Lower leg skin (tissue), 4 donors: ENCODE measurements around the gene MRPL9. TPM values are rescaled to one million over a fixed set of nuclear protein-coding genes. Genes with fewer than 3 reads are reported as not detected.

ENCODE experiments used
- DNase-seq, 2 donors: peaks; one replicate each; pipeline ENCODE4 v3.0.0-alpha.2; 2019; ENCODE audit warnings: low spot score in 2 of 2
- H3K4me3 ChIP-seq: fragments of 200-600 bp; sonication (generic); 2 replicates; pipeline ENCODE4 v1.5.1; 2017; ENCODE audit warnings: mild to moderate bottlenecking, low read depth; ENCODE audit not compliant: poor library complexity, severe bottlenecking
- CTCF ChIP-seq, 3 donors: fragments of 450-650 bp; IDR thresholded peaks; one replicate each; pipeline ENCODE4 v1.5.1; 2016; ENCODE audit warnings: antibody characterized with exemption in 3 of 3, mild to moderate bottlenecking in 3 of 3, moderate library complexity in 2 of 3
- POLR2A ChIP-seq, 2 donors: fragments of 450-650 bp; IDR thresholded peaks; one replicate each; pipeline ENCODE4 v1.6.1; 2016 to 2017; ENCODE audit warnings: antibody characterized with exemption in 2 of 2, mild to moderate bottlenecking in 1 of 2, moderate library complexity in 1 of 2
- WGBS, 2 donors: methylation state at CpG; one replicate each; pipeline ENCODE4 v1.1.5; 2018; 5-methylcytosine and 5-hydroxymethylcytosine counted together
- intact Hi-C: fragments of 100-400 bp; cut with DNase I; formaldehyde crosslinking; loops from one replicate; pipeline ENCODE4 v1.15.0; 2023; ENCODE audit warnings: low total_unique reads
- total RNA-seq, 4 donors: library from RNA; depleted of rRNA; stranded (reverse); fragments of >200 nt; gene quantifications; one replicate each; pipeline ENCODE4 v1.1.0, GENCODE V29; 2016

Gene MRPL9
- total RNA-seq, 4 donors from 2014 or later: 48.8 to 112 (median 66.4) TPM

GRCh38 chr1:151759241-151759640 is 4.1 kb downstream of the MRPL9 start:
- no peak for TF ChIP-seq CTCF (IDR thresholded peaks at IDR 0.05)
- TF ChIP-seq POLR2A (IDR thresholded peaks at IDR 0.05): no peak
- no peak for DNase-seq
- intact Hi-C loops: no loop called here
- no peak overlapping the region for H3K4me3 ChIP-seq

GRCh38 chr1:151756291-151756690 is 7.0 kb downstream of the MRPL9 start:
- H3K4me3 ChIP-seq: no peak overlapping the region
- intact Hi-C loops: no loop called here
- 75 to 76% methylated on average over 1 of the region's 1 CpG for WGBS, 2 donors
- DNase-seq: no peak
- TF ChIP-seq POLR2A (IDR thresholded peaks at IDR 0.05): no peak
- TF ChIP-seq CTCF (IDR thresholded peaks at IDR 0.05): no peak

- WGBS, 2 donors: 84 to 88% methylated on average over 4 of the region's 4 CpGs
- no peak overlapping the region for H3K4me3 ChIP-seq
- intact Hi-C loops: loop anchor here (10.0 kb wide), 1 partner anchor 297 kb away; no protein-coding TSS in a partner anchor
- DNase-seq: peak in 1 of 2 donors; percentile 60
- TF ChIP-seq CTCF (IDR thresholded peaks at IDR 0.05): no peak
- TF ChIP-seq POLR2A (IDR thresholded peaks at IDR 0.05): no peak
Observed at GRCh38 chr1:151741516-151741915, 21.8 kb downstream of the MRPL9 start.

GRCh38 chr1:151739590-151740355 is 23.5 kb downstream of the MRPL9 start:
- no peak for TF ChIP-seq POLR2A (IDR thresholded peaks at IDR 0.05)
- no peak for TF ChIP-seq CTCF (IDR thresholded peaks at IDR 0.05)
- 29 to 42% methylated on average over 3 of the region's 3 CpGs for WGBS, 2 donors
- peak; percentile 64 to 86 for DNase-seq
- no peak overlapping the region for H3K4me3 ChIP-seq
- intact Hi-C loops: loop anchor here (10.0 kb wide), 2 partner anchors 145 to 295 kb away; no protein-coding TSS in a partner anchor

GRCh38 chr1:151737479-151737878 is 25.8 kb downstream of the MRPL9 start:
- peak in 1 of 2 donors; percentile 57 for DNase-seq
- intact Hi-C loops: loop anchor here (10.0 kb wide), 1 partner anchor 143 kb away; no protein-coding TSS in a partner anchor
- TF ChIP-seq CTCF (IDR thresholded peaks at IDR 0.05) (no peak), POLR2A (IDR thresholded peaks at IDR 0.05) (no peak)

More at GRCh38 chr1:151737479-151737878, 25.8 kb downstream of the MRPL9 start:
- H3K4me3 ChIP-seq: no peak overlapping the region
